ENCODE measurements around the gene ABI2.

ABI2 gene

DNA sequence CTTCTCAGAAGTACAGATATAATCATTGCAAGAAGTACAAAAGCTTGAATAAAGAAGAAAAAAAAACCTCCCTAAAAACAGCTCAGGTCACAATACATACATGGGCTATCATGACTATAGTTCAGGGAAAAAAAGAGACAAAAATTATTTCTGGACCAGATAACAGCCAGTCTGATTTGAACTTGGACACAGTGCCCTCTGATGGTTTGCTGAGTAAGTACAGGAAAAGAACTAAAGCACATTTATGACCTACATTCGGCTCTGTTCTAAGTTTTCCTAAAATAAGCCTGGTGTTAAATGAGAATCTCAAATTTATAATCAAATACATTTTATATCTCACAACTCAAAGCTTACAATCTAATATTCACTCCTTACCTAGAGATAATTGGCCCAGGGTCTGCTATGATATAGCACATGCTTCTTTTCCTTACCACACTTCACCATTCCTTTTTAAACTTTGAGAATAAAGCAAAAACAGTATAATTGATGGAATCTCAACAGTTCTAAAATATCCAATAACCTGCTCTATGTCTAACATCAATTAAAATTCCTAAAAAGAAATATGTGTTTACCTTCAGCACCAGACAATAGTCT is 125.8 kb downstream of the ABI2 start:
- Mint-ChIP-seq H3K4me3 (no peak overlapping the region), H3K4me1 (no peaks in the 10 kb centered on the region), H3K36me3 (peaks cover 2% of the 10 kb centered on the region), H3K27me3 (no peaks in the 10 kb centered on the region), H3K9me3 (no peaks in the 10 kb centered on the region), H3K27ac (no peak overlapping the region)
- CTCF ChIA-PET: interaction anchor here (0.6 to 4.3 kb wide), 12 partner anchors 9 to 890 kb away, joined by 3 to 17 read pairs (median 3); no protein-coding TSS in a partner anchor
- peak; percentile 44 for DNase-seq

DNA sequence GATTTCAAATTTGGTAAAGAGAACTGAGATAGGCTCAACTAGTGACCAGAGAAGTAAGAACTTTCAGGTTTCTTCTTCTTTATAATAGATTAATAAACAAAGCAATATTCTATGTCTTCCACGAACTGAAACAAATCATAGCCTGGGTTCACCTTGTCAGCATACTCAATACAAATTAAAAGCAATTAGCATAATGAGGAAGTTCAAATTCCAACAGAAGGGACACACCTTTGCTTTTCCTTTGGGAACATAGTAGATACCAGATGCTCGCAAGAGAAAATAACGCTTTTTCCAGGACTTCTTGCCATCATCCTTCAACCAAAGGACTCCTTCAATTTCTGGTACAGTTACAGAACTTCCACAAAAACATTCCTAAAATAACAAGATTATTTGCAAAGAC is 127.0 kb downstream of the ABI2 start:
- Mint-ChIP-seq H3K27ac (no peak overlapping the region), H3K36me3 (peaks cover 2% of the 10 kb centered on the region), H3K9me3 (no peaks in the 10 kb centered on the region), H3K4me3 (no peak overlapping the region), H3K4me1 (no peaks in the 10 kb centered on the region), H3K27me3 (no peaks in the 10 kb centered on the region)
- no peak for DNase-seq
- CTCF ChIA-PET: interaction anchor here (0.5 to 4.3 kb wide), 3 partner anchors 229 to 402 kb away, joined by 3 to 17 read pairs (median 15); no protein-coding TSS in a partner anchor

DNA sequence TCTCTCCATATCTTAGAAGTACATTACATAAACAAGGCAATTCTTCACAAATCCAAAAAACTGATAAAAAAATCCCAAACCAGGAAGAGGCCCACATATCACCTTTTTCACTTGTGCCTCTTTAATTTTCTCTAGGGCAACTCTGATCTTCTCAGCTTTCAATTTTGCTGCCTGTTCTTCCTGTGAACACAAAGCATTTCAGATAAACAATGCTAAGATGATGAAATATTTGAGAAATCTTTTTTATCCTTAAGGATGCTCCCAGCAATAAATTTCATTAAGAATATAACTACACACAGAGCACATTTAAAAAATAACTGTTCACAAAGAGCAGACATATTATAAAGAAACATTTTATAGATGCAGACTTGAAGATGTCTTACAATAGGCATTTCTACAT is 133.6 kb downstream of the ABI2 start:
- CTCF ChIA-PET: no interaction called here

DNA sequence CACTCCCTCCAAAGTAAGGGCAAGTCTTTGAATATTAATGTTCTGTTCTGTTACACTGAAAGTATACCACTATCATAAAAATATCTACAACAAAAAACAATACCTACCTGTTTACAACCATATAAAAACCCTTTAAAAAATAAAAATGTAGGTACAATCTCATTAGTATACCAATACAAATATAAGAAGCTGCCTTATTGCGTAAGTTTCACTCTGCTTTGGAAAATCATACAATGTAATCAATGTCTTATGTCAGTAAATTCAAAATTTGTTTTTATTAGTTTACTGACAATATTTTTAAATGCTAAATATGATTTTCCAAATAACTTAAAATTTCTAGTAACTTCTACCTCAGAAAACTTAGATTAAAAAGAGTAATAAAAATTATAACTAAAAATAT is 134.1 kb downstream of the ABI2 start:
- Mint-ChIP-seq H3K27ac (no peak overlapping the region), H3K4me3 (no peak overlapping the region), H3K36me3 (no peaks in the 10 kb centered on the region), H3K4me1 (no peaks in the 10 kb centered on the region), H3K27me3 (no peaks in the 10 kb centered on the region), H3K9me3 (no peaks in the 10 kb centered on the region)
- CTCF ChIA-PET: no interaction called here
- DNase-seq: no peak

More for the DNA sequence above, 133.6 kb downstream of the ABI2 start:
- H3K27ac Mint-ChIP-seq: no peak overlapping the region
- no peak for DNase-seq
- no peak overlapping the region for H3K4me3 Mint-ChIP-seq
- no peaks in the 10 kb centered on the region for H3K36me3 Mint-ChIP-seq
- no peaks in the 10 kb centered on the region for H3K9me3 Mint-ChIP-seq
- H3K27me3 Mint-ChIP-seq: no peaks in the 10 kb centered on the region
- no peaks in the 10 kb centered on the region for H3K4me1 Mint-ChIP-seq

DNA sequence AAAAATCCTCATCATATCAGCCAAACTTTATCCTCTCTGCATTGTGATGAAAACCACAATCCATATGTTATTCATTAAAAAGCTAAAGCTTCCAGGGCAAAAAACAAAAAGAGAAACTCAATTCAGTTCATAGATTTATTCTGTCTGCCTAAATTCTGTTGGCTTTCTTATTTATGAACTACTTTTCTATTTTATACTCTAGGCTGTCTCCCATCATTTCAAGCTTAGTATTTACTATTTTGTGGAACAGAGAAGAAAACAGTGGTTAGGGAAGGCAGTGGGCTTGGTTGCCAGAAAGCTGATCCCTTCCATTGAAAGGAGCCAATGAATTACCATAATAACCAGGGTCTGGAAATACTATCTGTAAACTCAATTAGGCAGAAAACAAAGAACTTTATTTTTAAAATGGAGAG is 135.1 kb downstream of the ABI2 start:
- CTCF ChIA-PET: interaction anchor here (0.6 to 1.1 kb wide), 2 partner anchors 9 to 891 kb away, joined by 3 read pairs; no protein-coding TSS in a partner anchor
- no peak for DNase-seq

DNA sequence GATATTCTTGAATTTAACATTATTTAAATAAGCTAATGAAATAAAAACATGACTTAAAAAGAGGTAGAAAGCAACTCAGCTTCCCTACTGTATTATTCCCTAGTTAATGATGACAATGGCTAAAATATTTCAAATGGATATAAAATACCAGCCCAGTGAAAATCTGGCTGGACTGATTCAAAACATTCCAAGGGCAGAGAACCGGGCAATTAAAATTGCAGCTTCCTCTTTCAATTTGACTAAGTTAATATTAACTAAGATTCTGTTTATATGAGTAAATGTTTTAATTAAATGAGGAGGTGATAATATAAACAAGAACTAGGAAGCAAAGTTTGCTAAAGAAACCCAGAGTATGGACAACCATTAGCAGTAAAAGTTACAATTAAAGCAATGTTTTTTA is 141.4 kb downstream of the ABI2 start:
- no peaks in the 10 kb centered on the region for H3K36me3 Mint-ChIP-seq
- CTCF ChIA-PET: interaction anchor here (0.7 to 1.4 kb wide), 3 partner anchors 19 to 708 kb away, joined by 3 to 5 read pairs (median 3); no protein-coding TSS in a partner anchor
- no peaks in the 10 kb centered on the region for H3K27me3 Mint-ChIP-seq
- H3K27ac Mint-ChIP-seq: no peak overlapping the region
- no peak overlapping the region for H3K4me3 Mint-ChIP-seq
- H3K4me1 Mint-ChIP-seq: no peaks in the 10 kb centered on the region
- DNase-seq: no peak
- H3K9me3 Mint-ChIP-seq: no peaks in the 10 kb centered on the region

More for the DNA sequence above, 135.1 kb downstream of the ABI2 start:
- no peak overlapping the region for H3K27ac Mint-ChIP-seq
- H3K4me1 Mint-ChIP-seq: no peaks in the 10 kb centered on the region
- no peaks in the 10 kb centered on the region for H3K36me3 Mint-ChIP-seq
- H3K27me3 Mint-ChIP-seq: no peaks in the 10 kb centered on the region
- no peak overlapping the region for H3K4me3 Mint-ChIP-seq
- H3K9me3 Mint-ChIP-seq: no peaks in the 10 kb centered on the region

DNA sequence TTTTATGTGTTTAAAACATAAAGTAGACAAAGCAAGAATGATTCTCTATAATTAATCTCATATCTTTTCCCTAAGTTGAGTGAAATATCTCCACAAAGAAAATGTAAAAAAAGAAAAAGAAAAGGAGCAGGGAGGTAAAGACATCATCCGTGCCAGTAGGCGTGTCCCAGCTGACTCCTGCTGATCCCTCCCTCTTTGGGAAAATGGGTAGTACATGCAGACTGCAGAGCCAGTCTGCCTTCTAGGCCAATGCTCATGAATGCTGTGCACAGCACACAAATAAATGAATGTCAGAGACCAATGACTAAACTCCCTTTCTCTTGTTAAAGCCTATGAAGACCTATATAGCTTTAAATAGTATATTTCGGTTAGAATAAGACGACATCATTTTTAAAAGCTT is 142.2 kb downstream of the ABI2 start:
- Mint-ChIP-seq H3K4me3 (no peak overlapping the region), H3K27ac (no peak overlapping the region), H3K27me3 (no peaks in the 10 kb centered on the region), H3K9me3 (no peaks in the 10 kb centered on the region), H3K36me3 (no peaks in the 10 kb centered on the region), H3K4me1 (no peaks in the 10 kb centered on the region)
- CTCF ChIA-PET: interaction anchor here (1.4 kb wide), 1 partner anchor 708 kb away, joined by 3 read pairs; no protein-coding TSS in a partner anchor
- no peak for DNase-seq

DNA sequence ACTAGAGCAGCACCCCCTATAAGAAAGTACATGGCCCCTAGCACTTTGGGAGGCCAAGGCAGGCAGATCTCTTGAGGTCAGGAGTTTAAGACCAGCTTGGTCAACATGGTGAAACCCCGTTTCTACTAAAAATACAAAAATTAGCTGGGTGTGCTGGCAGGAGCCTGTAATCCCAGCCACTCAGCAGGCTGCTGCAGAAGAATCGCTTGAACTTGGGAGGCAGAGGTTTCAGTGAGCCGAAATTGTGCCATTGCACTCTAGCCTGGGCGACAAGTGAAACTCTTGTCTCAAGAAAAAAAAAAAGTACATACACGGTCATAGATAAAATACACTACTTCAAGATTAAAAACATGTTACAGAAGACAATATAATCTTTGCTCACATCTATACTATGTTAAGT is 143.1 kb downstream of the ABI2 start:
- CTCF ChIA-PET: interaction anchor here (0.6 kb wide), 1 partner anchor 126 kb away, joined by 3 read pairs; no protein-coding TSS in a partner anchor

DNA sequence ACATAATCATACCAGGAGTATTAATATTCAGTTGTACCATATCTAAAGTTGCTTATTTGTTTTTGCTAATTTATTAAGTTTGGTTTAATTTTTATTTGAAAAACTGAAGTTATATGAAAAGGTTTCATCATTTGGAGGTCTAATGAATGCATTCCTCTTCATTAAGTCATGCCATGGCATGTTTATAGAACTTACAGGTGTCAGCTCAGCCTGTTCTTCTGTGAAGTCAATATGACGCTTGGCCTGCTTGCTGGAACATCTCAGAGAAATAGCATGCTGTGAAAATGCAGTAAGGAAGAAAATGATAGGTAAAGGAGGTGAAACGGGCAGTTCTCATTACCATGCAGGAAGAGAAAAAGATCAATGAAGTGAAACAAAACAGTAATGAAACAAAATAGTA is 148.7 kb downstream of the ABI2 start:
- H3K9me3 Mint-ChIP-seq: no peaks in the 10 kb centered on the region
- H3K27ac Mint-ChIP-seq: no peak overlapping the region
- H3K27me3 Mint-ChIP-seq: no peaks in the 10 kb centered on the region
- no peak overlapping the region for H3K4me3 Mint-ChIP-seq
- no peaks in the 10 kb centered on the region for H3K36me3 Mint-ChIP-seq
- CTCF ChIA-PET: interaction anchor here (1.4 kb wide), 1 partner anchor 339 kb away, joined by 3 read pairs; no protein-coding TSS in a partner anchor
- DNase-seq: no peak
- no peaks in the 10 kb centered on the region for H3K4me1 Mint-ChIP-seq

More for the DNA sequence above, 143.1 kb downstream of the ABI2 start:
- Mint-ChIP-seq H3K36me3 (no peaks in the 10 kb centered on the region), H3K4me1 (no peaks in the 10 kb centered on the region), H3K9me3 (no peaks in the 10 kb centered on the region), H3K27me3 (no peaks in the 10 kb centered on the region), H3K27ac (no peak overlapping the region), H3K4me3 (no peak overlapping the region)
- no peak for DNase-seq

DNA sequence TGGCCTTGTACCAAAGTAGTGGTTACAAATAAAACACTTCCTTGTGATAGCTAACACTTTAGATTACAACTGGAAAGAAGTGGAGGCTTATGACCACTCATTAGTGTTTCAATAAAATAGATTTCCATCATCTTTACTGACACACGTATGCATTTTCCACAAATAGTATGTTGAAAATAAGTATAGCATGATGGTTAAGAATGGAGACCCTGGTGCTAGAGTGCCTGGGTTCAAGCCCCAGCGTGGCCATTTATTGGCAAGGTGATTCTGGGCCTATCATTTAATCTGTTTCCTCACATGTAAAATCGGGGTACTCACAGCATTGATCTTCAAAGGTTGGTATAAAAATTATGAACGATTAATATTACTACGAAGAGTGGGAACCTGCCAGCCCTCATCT is 152.4 kb downstream of the ABI2 start:
- Mint-ChIP-seq H3K27ac (no peak overlapping the region), H3K9me3 (no peaks in the 10 kb centered on the region), H3K4me3 (no peak overlapping the region), H3K27me3 (no peaks in the 10 kb centered on the region), H3K4me1 (peaks cover 5% of the 10 kb centered on the region), H3K36me3 (no peaks in the 10 kb centered on the region)
- DNase-seq: no peak
- CTCF ChIA-PET: interaction anchor here (1.0 to 1.4 kb wide), 3 partner anchors 12 to 429 kb away, joined by 3 to 6 read pairs (median 3); no protein-coding TSS in a partner anchor

DNA sequence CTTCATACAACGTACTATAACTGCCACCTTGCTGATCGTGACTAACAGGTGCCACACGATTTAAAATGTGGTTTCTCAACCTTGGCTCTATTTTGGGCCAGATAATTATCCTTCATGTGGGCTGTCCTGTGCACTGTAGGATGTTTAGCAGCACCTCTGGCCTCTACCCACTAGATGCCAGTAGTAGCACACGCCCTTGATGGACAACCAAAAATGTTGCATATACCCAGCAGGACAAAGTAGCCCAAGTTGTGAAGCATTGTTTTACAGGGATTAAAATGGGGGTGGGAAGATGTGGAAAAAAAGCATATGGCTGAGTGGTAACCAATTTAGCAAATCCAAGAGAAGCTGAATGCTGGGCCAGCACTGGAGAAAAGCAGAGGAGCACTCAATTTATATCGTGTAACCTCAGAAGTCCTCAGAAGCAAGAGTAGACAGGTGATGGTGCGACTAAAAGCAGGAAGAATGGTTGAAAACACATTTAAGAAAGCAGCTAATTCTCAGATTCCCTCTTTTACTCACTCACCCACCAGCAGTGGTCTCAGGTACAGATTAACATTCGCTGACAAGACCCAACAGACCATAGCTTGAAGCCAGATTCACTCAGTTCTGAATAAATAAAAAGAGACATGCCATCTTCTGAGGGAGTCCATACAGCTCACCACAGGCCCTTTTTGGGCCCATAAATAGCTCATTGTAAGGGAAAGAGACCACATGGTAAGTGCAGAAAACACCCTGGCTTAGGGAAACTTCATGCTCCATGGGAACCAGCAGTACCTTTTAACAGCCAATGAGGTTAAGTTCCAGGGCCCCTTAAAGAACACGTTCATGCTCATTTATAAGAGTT is 156.3 kb downstream of the ABI2 start:
- Mint-ChIP-seq H3K27ac (no peak overlapping the region), H3K4me1 (peaks cover 5% of the 10 kb centered on the region), H3K36me3 (no peaks in the 10 kb centered on the region), H3K27me3 (no peaks in the 10 kb centered on the region), H3K9me3 (no peaks in the 10 kb centered on the region), H3K4me3 (no peak overlapping the region)
- CTCF ChIA-PET: interaction anchor here (0.8 to 4.9 kb wide), 12 partner anchors 17 to 431 kb away, joined by 3 to 116 read pairs (median 3); partner anchors contain the start of gene CD28
- DNase-seq: peak; percentile 70

DNA sequence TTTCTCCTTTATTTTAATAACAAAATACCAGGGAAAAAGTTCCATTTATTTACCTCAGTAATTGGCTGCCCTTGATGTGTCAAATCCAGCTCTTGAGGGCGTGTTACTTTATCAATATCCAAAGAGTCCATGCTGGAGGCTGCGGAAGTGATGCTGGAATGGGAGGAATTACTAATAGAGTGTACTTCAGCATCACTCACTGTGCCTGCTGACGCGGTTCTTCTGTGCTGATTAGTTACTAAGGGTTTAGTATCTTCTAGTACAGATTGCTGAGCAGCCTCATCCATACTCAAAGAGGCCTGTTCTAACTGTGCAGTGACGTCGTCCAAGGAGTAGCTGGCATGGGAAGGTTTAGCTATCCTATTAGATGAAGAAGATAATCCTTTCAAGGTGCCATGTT is 161.3 kb downstream of the ABI2 start:
- CTCF ChIA-PET: interaction anchor here (1.1 kb wide), 1 partner anchor 325 kb away, joined by 5 read pairs; no protein-coding TSS in a partner anchor
- no peaks in the 10 kb centered on the region for H3K9me3 Mint-ChIP-seq
- no peak overlapping the region for H3K4me3 Mint-ChIP-seq
- no peak for DNase-seq
- H3K36me3 Mint-ChIP-seq: no peaks in the 10 kb centered on the region
- H3K27me3 Mint-ChIP-seq: no peaks in the 10 kb centered on the region
- H3K4me1 Mint-ChIP-seq: peaks cover 3% of the 10 kb centered on the region
- no peak overlapping the region for H3K27ac Mint-ChIP-seq

DNA sequence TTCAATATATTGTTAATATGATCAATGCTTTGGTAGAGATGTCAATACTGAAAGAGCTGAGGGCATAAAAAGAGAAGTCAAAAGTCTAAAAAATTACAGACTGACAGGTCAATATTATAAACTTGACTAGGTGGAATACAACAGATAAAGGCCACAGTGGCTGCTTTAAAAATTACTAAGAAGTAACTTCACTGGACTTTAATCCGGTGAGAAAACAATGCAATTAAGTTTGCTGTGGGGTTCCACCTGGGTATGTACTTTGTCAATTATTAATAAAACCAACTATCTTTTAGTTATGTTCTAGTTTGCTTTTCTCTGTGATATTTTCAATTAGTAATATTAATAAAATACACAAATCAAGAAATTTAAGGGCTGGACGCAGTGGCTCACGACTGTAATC is 162.2 kb downstream of the ABI2 start:
- CTCF ChIA-PET: no interaction called here

DNA sequence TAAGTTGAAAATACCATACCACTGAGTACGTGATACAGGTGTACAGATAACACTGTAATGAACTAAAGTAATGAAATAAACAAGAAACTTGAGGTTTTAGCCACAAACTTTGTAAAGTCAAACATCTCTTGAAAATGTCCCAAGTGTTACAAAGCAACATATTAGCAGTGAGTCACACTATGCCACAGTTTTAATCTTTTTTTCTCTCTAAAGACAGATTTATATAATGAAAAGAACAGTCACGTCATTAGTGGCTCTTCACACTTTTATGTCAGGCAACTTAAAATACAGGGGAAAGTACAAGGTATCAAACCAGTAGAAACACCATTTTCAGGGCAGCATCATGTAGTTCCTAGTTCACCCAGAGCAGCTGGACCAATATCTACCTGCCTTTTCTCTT is 164.8 kb downstream of the ABI2 start:
- no peak for DNase-seq
- Mint-ChIP-seq H3K27ac (no peak overlapping the region), H3K27me3 (no peaks in the 10 kb centered on the region), H3K36me3 (peaks cover 3% of the 10 kb centered on the region), H3K9me3 (no peaks in the 10 kb centered on the region), H3K4me3 (no peak overlapping the region), H3K4me1 (peaks cover 2% of the 10 kb centered on the region)
- CTCF ChIA-PET: interaction anchor here (2.2 kb wide), 1 partner anchor 323 kb away, joined by 5 read pairs; no protein-coding TSS in a partner anchor

More for the DNA sequence above, 162.2 kb downstream of the ABI2 start:
- DNase-seq: no peak
- Mint-ChIP-seq H3K36me3 (peaks cover 3% of the 10 kb centered on the region), H3K4me1 (peaks cover 2% of the 10 kb centered on the region), H3K27ac (no peak overlapping the region), H3K9me3 (no peaks in the 10 kb centered on the region), H3K4me3 (no peak overlapping the region), H3K27me3 (no peaks in the 10 kb centered on the region)

All from activated naive CD4-positive, alpha-beta T cell treated with anti-CD3 and anti-CD28 coated beads, Interleukin-2, amount 10 ng/mL, durations not matched to agents 7 days and 5 days (primary cell).